Measurements from ENCODE around the gene GMNN. TPM values are rescaled to one million over a fixed set of nuclear protein-coding genes. Genes with fewer than 3 reads are reported as not detected.

The GMNN gene
- total RNA-seq, 1 experiment from 2014 or later, result 98.5 TPM

- TF ChIP-seq AR (CRISPR knock-in tag; IDR thresholded peaks at IDR 0.05) (no peak), JUN (CRISPR knock-in tag; IDR thresholded peaks at IDR 0.05) (no peak), ZNF671 (CRISPR knock-in tag; IDR thresholded peaks at IDR 0.05) (no peak), RELA (CRISPR knock-in tag; IDR thresholded peaks at IDR 0.05; ENCODE audit: borderline replicate concordance) (no peak), PREB (CRISPR knock-in tag; IDR thresholded peaks at IDR 0.05; ENCODE audit: borderline replicate concordance) (no peak), MYBL2 (CRISPR knock-in tag; IDR thresholded peaks at IDR 0.05) (no peak), PRDM15 (CRISPR knock-in tag; IDR thresholded peaks at IDR 0.05) (no peak), ESRRA (CRISPR knock-in tag; IDR thresholded peaks at IDR 0.05; ENCODE audit: borderline replicate concordance) (no peak)
Measured at GRCh38 chr6:24818346-24818745, 43.6 kb downstream of the GMNN start (continued).

- Mint-ChIP-seq H3K4me3 (no peak overlapping the region), H3K9me3 (no peaks in the 10 kb centered on the region), H3K4me1 (peaks cover 2% of the 10 kb centered on the region; the same call in 1 of the 2 replicates), H3K27me3 (ENCODE audit: low read depth) (no peaks in the 10 kb centered on the region), H3K27ac (peak overlapping the region; percentile 69), H3K36me3 (no peaks in the 10 kb centered on the region)
- CTCF ChIA-PET, result interaction anchor here (0.9 to 1.6 kb wide), 3 partner anchors 88 to 196 kb away, joined by 3 to 4 read pairs (median 3); no protein-coding TSS in a partner anchor
- ATAC-seq (no peak), DNase-seq (ENCODE audit: low spot score) (no peak)
- POLR2A ChIA-PET, result no interaction called here
- TF ChIP-seq NR2C2 (CRISPR knock-in tag; IDR thresholded peaks at IDR 0.05) (no peak), SMAD3 (CRISPR knock-in tag; IDR thresholded peaks at IDR 0.05; ENCODE audit: borderline replicate concordance) (no peak), ZNF416 (CRISPR knock-in tag; IDR thresholded peaks at IDR 0.05) (no peak), STAT6 (CRISPR knock-in tag; conservative IDR thresholded peaks at IDR 0.05; ENCODE audit: low read depth) (no peak), ARID4B (CRISPR knock-in tag; IDR thresholded peaks at IDR 0.05; ENCODE audit: borderline replicate concordance) (no peak), NFE2L1 (CRISPR knock-in tag; IDR thresholded peaks at IDR 0.05) (no peak), ESRRA (CRISPR knock-in tag; IDR thresholded peaks at IDR 0.05; ENCODE audit: borderline replicate concordance) (no peak), ERG (CRISPR knock-in tag; IDR thresholded peaks at IDR 0.05) (no peak), ATF3 (CRISPR knock-in tag; conservative IDR thresholded peaks at IDR 0.05) (no peak), CDX4 (CRISPR knock-in tag; IDR thresholded peaks at IDR 0.05; ENCODE audit: borderline replicate concordance) (no peak), RELA (CRISPR knock-in tag; IDR thresholded peaks at IDR 0.05; ENCODE audit: borderline replicate concordance) (no peak), NFYB (CRISPR knock-in tag; conservative IDR thresholded peaks at IDR 0.05; ENCODE audit: low read depth) (no peak)
Measured at GRCh38 chr6:24821860-24822444, 47.2 kb downstream of the GMNN start.
